DND-41 (cell line): Measurements from ENCODE around the gene AFAP1L1.

Source experiments
- CTCF ChIP-seq: IDR thresholded peaks from 2 replicates; pipeline ENCODE4 v1.5.1; 2012; ENCODE audit warnings: borderline replicate concordance, low read length, moderate library complexity, mild to moderate bottlenecking; ENCODE audit not compliant: poor library complexity, severe bottlenecking; ENCODE audit errors: extremely low read depth
- EZH2 ChIP-seq: IDR thresholded peaks from 3 replicates; pipeline ENCODE4 v1.6.1; 2012; ENCODE audit warnings: borderline replicate concordance, low read depth, mild to moderate bottlenecking, moderate library complexity, low read length, inconsistent platforms; ENCODE audit not compliant: severe bottlenecking

GRCh38 chr5:149328177-149328576, 56.5 kb downstream of the AFAP1L1 start:
- no peak for TF ChIP-seq EZH2
- TF ChIP-seq CTCF: no peak
